Measurements from ENCODE around the gene RBM24. TPM values are rescaled to one million over a fixed set of nuclear protein-coding genes. Genes with fewer than 3 reads are reported as not detected.

Gene RBM24
- 48.2 TPM for total RNA-seq

DNA sequence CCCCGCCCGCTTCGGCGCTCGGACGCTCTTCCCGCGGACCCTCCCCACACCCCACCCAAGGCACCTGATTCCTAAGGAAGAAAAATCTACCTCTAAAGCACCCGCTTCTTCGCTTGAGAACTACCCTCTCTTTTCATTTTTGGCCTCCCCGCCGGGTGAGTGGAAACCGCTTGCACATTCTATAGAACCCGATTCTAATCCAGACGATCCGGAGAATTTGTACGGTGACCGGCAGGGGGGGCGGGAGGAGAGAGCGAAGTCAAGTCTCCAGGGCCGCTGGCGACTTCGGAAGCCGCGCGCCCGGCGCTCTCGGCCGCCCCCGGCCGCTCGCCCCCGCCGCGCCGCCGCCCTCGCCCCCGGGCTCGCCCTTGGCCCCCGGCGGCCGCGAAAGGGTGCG lies at the start of gene RBM24:
RBM24 (plus strand) TSS at position 262 of the 397 bp plus-strand sequence. CDS start 221 bp downstream, outside the sequence.

Other genes starting within 250 kb of the RBM24 start
- gene STMND1, start 179.3 kb upstream of the RBM24 start, total RNA-seq, result not detected
- 11.9 TPM for gene CAP2, start 112.2 kb downstream of the RBM24 start, total RNA-seq